HUES64 (cell line): ENCODE measurements around the gene LIN9.
"Not testable (repeated sequence)": the region's sequence is repeated elsewhere in the genome, so short reads cannot be mapped to it uniquely, and the experiment has no call there.

Experiments used
- H3K27ac ChIP-seq: 2 replicates; pipeline ENCODE4 v1.7.0; 2013; ENCODE audit warnings: low read depth, low read length, inconsistent platforms
- H3K27me3 ChIP-seq: 2 replicates; pipeline ENCODE4 v1.6.1; 2013; ENCODE audit warnings: mild to moderate bottlenecking, low read length; ENCODE audit not compliant: insufficient read depth
- H3K36me3 ChIP-seq: 2 replicates; pipeline ENCODE4 v1.6.1; 2013; ENCODE audit warnings: mild to moderate bottlenecking, low read length; ENCODE audit not compliant: insufficient read depth
- H3K4me1 ChIP-seq: 2 replicates; pipeline ENCODE4 v1.6.1; 2013; ENCODE audit warnings: mild to moderate bottlenecking, low read length, moderate library complexity; ENCODE audit not compliant: insufficient read depth
- H3K4me3 ChIP-seq: 2 replicates; pipeline ENCODE4 v1.5.1; 2013; ENCODE audit warnings: mild to moderate bottlenecking, low read length, moderate library complexity
- H3K9ac ChIP-seq: 2 replicates; pipeline ENCODE4 v1.6.1; 2013; ENCODE audit warnings: mild to moderate bottlenecking, low read depth, low read length
- H3K9me3 ChIP-seq: 2 replicates; pipeline ENCODE4 v1.6.1; 2013; ENCODE audit warnings: low read depth, low read length; ENCODE audit not compliant: insufficient read depth
- WGBS: fragments of 150-250, 120-280 bp; methylation state at CpG from one replicate; pipeline ENCODE4 v1.1.7; 2013; ENCODE audit warnings: missing lambda C conversion rate; 5-methylcytosine and 5-hydroxymethylcytosine counted together

The LIN9 gene

GRCh38 chr1:226274138-226274537 is 34.8 kb downstream of the LIN9 start:
- Histone ChIP-seq H3K9ac (no peak overlapping the region), H3K36me3 (peaks cover 38% of the 10 kb centered on the region), H3K4me1 (peaks cover 4% of the 10 kb centered on the region), H3K27ac (no peak overlapping the region), H3K4me3 (no peak overlapping the region), H3K9me3 (no peaks in the 10 kb centered on the region), H3K27me3 (no peaks in the 10 kb centered on the region)
- WGBS, result 100% methylated on average over 1 of the region's 1 CpG

DNA sequence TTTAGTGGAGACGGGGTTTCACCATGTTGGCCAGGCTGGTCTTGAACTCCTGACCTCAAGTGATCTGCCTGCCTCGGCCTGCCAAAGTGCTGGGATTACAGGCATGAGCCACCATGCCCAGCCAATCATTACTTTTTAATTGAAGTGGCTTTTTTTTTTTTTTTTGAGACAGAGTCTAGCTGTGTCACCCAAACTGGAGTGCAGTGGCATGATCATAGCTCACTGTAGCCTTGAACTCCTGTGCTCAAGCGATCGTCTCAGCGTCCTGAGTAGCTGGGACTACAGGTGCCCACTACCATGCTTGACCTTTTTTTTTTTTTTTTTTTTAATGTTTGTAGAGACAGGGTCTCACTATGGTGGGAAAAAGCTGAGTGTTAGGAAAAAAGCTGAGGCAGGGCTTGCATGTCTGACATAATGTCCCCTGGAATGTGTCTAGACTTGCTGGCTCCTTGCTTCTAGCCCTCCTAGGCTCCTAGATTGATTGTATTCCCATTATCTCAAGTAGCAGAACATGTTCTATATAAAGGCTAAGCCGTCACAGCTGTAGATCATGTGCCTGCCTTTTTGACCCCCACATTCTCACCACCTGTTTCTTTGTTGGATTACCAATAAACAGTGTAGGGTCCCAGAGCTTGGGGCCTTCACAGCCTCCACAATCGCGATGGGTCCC is 36.6 kb downstream of the LIN9 start:
- peaks cover 52% of the 10 kb centered on the region for H3K36me3 ChIP-seq
- not testable (repeated sequence) for H3K4me1 ChIP-seq, H3K4me3 ChIP-seq, H3K27ac ChIP-seq, H3K27me3 ChIP-seq, H3K9me3 ChIP-seq, H3K9ac ChIP-seq
- 85% methylated on average over 8 of the region's 8 CpGs for WGBS

GRCh38 chr1:226268421-226269124 is 40.4 kb downstream of the LIN9 start:
- no peak overlapping the region for H3K27ac ChIP-seq
- no peaks in the 10 kb centered on the region for H3K27me3 ChIP-seq
- 91% methylated on average over 3 of the region's 3 CpGs for WGBS
- H3K9me3 ChIP-seq, result no peaks in the 10 kb centered on the region
- no peak overlapping the region for H3K4me3 ChIP-seq
- peaks cover 4% of the 10 kb centered on the region for H3K4me1 ChIP-seq
- peaks cover 57% of the 10 kb centered on the region for H3K36me3 ChIP-seq
- H3K9ac ChIP-seq, result no peak overlapping the region

DNA sequence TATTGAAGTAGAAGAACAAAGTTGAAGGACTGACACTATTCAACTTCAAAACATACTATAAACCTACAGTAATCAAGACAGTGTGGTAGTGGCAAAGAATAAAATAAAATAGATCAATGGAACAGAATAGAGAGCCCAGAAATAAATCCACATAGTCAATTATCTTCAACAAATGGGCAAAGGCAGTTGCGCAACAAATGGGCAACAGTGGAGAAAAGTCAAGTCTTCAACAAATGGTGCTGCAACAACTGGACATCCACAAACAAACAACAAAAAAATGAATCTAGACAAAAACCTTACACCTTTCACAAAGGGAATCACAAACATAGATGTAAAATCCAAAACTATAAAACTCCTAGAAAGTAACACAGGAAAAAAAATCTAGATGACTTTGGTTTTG is 47.1 kb downstream of the LIN9 start:
- Histone ChIP-seq H3K27me3 (no peaks in the 10 kb centered on the region), H3K9me3 (peaks cover 24% of the 10 kb centered on the region; the same call in 1 of the 2 replicates), H3K4me3 (no peak overlapping the region), H3K9ac (no peak overlapping the region), H3K36me3 (peaks cover 82% of the 10 kb centered on the region), H3K27ac (no peak overlapping the region), H3K4me1 (no peaks in the 10 kb centered on the region)
- WGBS, result 100% methylated on average over 1 of the region's 1 CpG

DNA sequence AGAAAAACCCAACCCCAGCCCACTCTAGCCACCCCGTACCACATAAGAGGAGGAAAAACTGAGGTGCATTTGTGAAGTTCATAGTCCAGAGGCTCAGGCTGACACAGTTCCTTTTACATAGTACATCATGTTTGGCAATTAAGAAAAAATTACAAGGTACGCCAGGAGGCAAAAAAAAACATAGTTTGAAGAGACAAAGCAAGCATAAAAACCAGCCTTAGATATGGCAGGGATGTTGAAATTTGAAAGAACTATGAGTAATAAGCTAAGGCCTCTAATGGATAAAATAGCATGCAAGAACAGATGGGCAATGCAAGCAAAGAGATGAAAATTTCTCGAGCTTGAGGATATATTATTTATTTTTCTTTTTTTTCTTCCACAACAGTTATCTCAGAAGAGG is 53.6 kb downstream of the LIN9 start:
- H3K4me1 ChIP-seq, result no peaks in the 10 kb centered on the region
- no peak overlapping the region for H3K27ac ChIP-seq
- no peak overlapping the region for H3K4me3 ChIP-seq
- H3K27me3 ChIP-seq, result no peaks in the 10 kb centered on the region
- H3K9ac ChIP-seq, result no peak overlapping the region
- WGBS, result 94% methylated on average over 1 of the region's 3 CpGs
- peaks cover 32% of the 10 kb centered on the region for H3K36me3 ChIP-seq
- H3K9me3 ChIP-seq, result peaks cover 10% of the 10 kb centered on the region; the same call in 1 of the 2 replicates

- Histone ChIP-seq H3K36me3 (peaks cover 32% of the 10 kb centered on the region), H3K27ac (no peak overlapping the region), H3K9ac (no peak overlapping the region), H3K9me3 (no peaks in the 10 kb centered on the region), H3K4me3 (no peak overlapping the region), H3K4me1 (no peaks in the 10 kb centered on the region), H3K27me3 (no peaks in the 10 kb centered on the region)
- WGBS, result 97% methylated on average over 3 of the region's 4 CpGs
Measured at GRCh38 chr1:226253933-226254332, 55.0 kb downstream of the LIN9 start.

GRCh38 chr1:226252841-226253240 is 56.1 kb downstream of the LIN9 start:
- H3K36me3 ChIP-seq, result peaks cover 39% of the 10 kb centered on the region
- not testable (repeated sequence) for H3K4me1 ChIP-seq, H3K27me3 ChIP-seq, H3K4me3 ChIP-seq, H3K9ac ChIP-seq, H3K9me3 ChIP-seq, H3K27ac ChIP-seq
- 99% methylated on average over 7 of the region's 7 CpGs for WGBS

DNA sequence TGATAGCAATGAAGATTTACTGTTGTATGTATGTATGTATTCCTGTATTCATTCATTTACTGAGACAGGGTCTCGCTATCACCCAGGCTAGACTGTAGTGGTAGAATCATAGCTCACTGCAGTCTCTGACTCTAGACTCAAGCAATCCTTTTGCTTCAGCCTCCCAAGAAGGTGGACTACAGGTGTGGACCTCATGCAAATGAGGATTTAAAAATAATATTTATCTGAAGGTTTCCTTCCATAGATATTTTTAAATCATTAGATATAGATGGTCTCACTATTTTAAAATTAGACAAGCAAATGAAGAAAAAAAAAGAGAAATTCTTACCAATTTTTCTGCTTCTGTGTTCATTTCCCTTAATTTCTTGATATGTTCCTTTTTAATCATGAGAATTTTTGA is 58.5 kb downstream of the LIN9 start:
- Histone ChIP-seq H3K9ac (no peak overlapping the region), H3K4me3 (no peak overlapping the region), H3K27me3 (no peaks in the 10 kb centered on the region), H3K9me3 (no peaks in the 10 kb centered on the region), H3K4me1 (no peaks in the 10 kb centered on the region), H3K27ac (no peak overlapping the region), H3K36me3 (peaks cover 43% of the 10 kb centered on the region)
- 100% methylated on average over 1 of the region's 1 CpG for WGBS

DNA sequence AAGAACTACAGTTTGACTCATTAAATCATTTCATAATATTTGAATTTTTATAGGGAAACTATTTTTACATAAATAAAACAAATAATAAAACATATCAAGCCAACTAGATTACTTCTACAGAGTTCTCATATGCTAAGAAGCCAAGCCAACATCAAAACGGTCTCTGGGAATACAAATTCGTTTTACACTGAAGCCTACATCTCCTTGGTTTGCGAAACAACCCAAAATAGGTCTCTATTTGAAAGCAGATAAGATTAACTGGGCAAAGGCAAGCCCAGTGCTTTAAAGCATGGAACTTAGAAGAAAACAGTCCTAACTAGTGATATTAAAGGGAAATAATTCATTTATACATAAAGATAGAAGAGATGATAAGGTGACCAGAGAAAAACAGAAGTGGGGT is 60.2 kb downstream of the LIN9 start:
- no peaks in the 10 kb centered on the region for H3K9me3 ChIP-seq
- no peak overlapping the region for H3K9ac ChIP-seq
- WGBS, result 94% methylated on average over 3 of the region's 3 CpGs
- H3K4me3 ChIP-seq, result no peak overlapping the region
- H3K36me3 ChIP-seq, result peaks cover 51% of the 10 kb centered on the region
- H3K4me1 ChIP-seq, result no peaks in the 10 kb centered on the region
- H3K27me3 ChIP-seq, result no peaks in the 10 kb centered on the region
- H3K27ac ChIP-seq, result no peak overlapping the region

DNA sequence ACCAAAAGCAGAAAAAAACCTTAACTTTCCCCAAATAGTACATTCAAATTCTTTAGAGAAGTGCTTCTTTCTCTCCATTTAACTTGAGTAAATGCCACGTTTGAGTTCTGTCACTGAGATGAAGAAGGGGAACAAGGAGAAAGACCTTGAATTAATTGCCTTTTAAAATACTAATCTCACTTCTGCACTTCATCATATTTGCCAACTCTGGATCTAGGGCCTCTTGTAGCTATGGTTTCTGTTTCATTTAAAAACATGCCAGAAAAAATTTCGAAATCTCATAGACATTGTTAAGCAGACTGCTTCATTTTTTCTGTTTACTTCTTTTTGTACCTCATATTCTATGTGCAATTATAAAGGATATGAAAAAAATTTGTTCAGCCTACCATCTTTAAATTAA is 60.9 kb downstream of the LIN9 start:
- H3K27ac ChIP-seq, result no peak overlapping the region
- H3K4me3 ChIP-seq, result no peak overlapping the region
- no peaks in the 10 kb centered on the region for H3K27me3 ChIP-seq
- 92% methylated on average over 2 of the region's 2 CpGs for WGBS
- no peaks in the 10 kb centered on the region for H3K4me1 ChIP-seq
- H3K9ac ChIP-seq, result no peak overlapping the region
- H3K36me3 ChIP-seq, result peaks cover 51% of the 10 kb centered on the region
- H3K9me3 ChIP-seq, result no peaks in the 10 kb centered on the region

- no peak overlapping the region for H3K9ac ChIP-seq
- no peak overlapping the region for H3K4me3 ChIP-seq
- H3K36me3 ChIP-seq, result peaks cover 54% of the 10 kb centered on the region
- H3K27ac ChIP-seq, result no peak overlapping the region
- WGBS, result 100% methylated on average over 1 of the region's 3 CpGs
- H3K4me1 ChIP-seq, result no peaks in the 10 kb centered on the region
- H3K27me3 ChIP-seq, result no peaks in the 10 kb centered on the region
- H3K9me3 ChIP-seq, result no peaks in the 10 kb centered on the region
Measured at GRCh38 chr1:226239421-226239820, 69.5 kb downstream of the LIN9 start.
